ENCODE measurements around the gene IQCE. TPM values are rescaled to one million over a fixed set of nuclear protein-coding genes. Genes with fewer than 3 reads are reported as not detected.

The IQCE gene
- total RNA-seq, 1 experiment from 2014 or later: 94.8 TPM

GRCh38 chr7:2522780-2523433, 35.9 kb upstream of the IQCE start:
- H3K27ac Mint-ChIP-seq (ENCODE audit: unreplicated experiment): peak overlapping the region; percentile 77
- peaks cover 39% of the 10 kb centered on the region for H3K4me1 Mint-ChIP-seq (ENCODE audit: low read depth, unreplicated experiment)
- no peaks in the 10 kb centered on the region for H3K9me3 Mint-ChIP-seq (ENCODE audit: low read depth, unreplicated experiment)
- peak overlapping the region; percentile 99 for H3K4me3 Mint-ChIP-seq (ENCODE audit: low read depth, unreplicated experiment)
- CTCF ChIA-PET: interaction anchor here (0.6 to 1.8 kb wide), 7 partner anchors 12 to 79 kb away, joined by 3 to 8 read pairs (median 3); partner anchors contain the start of gene BRAT1
- intact Hi-C loops (cut with micrococcal nuclease; ENCODE audit: unreplicated experiment): loop anchor here (5.0 kb wide), 3 partner anchors 34 to 49 kb away; partner anchors contain the start of genes BRAT1, GRIFIN and IQCE
- H3K27me3 Mint-ChIP-seq (ENCODE audit: unreplicated experiment): no peaks in the 10 kb centered on the region
- BruUV-seq (replicated peaks): no TSS peak
- peak; percentile 86 for DNase-seq
- TF ChIP-seq CTCF (IDR thresholded peaks at IDR 0.05; ENCODE audit: unreplicated experiment): no peak
- peaks cover 91% of the 10 kb centered on the region for H3K36me3 Mint-ChIP-seq (ENCODE audit: insufficient read depth, unreplicated experiment)

DNA sequence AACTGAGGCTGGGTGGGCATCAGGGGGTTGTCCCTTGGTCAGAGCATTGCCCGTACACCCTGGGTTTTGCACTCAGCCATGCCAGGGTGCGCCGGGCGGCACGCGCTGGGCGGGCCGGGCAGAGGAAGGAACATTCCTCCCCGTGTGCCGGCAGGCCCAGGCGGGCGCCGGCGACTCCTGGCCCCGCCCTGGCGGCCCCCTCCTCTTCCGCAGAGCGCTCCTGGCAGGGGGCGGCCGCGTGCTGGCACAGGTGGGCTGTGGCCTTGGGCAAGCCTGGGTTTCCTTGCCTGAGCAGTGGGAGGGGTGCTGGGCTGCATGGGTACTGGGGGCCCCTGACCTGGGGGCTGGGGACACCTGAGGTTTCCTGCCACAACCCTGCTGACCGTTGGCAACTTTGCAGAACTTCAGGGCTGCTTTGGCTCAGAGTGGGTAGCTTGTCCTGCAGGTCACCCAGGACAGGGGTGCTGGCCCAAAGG, 35.3 kb upstream of the IQCE start:
- no peaks in the 10 kb centered on the region for H3K9me3 Mint-ChIP-seq (ENCODE audit: low read depth, unreplicated experiment)
- DNase-seq: peak; percentile 79
- intact Hi-C loops (cut with micrococcal nuclease; ENCODE audit: unreplicated experiment): loop anchor here (5.0 kb wide), 3 partner anchors 34 to 49 kb away; partner anchors contain the start of genes BRAT1, GRIFIN and IQCE
- H3K4me3 Mint-ChIP-seq (ENCODE audit: low read depth, unreplicated experiment): peak overlapping the region; percentile 99
- H3K36me3 Mint-ChIP-seq (ENCODE audit: insufficient read depth, unreplicated experiment): peaks cover 90% of the 10 kb centered on the region
- peaks cover 39% of the 10 kb centered on the region for H3K4me1 Mint-ChIP-seq (ENCODE audit: low read depth, unreplicated experiment)
- no peak for TF ChIP-seq CTCF (IDR thresholded peaks at IDR 0.05; ENCODE audit: unreplicated experiment)
- BruUV-seq (replicated peaks): no TSS peak
- H3K27me3 Mint-ChIP-seq (ENCODE audit: unreplicated experiment): no peaks in the 10 kb centered on the region
- CTCF ChIA-PET: interaction anchor here (0.7 to 1.7 kb wide), 6 partner anchors 32 to 104 kb away, joined by 3 to 8 read pairs (median 4); partner anchors contain the start of gene BRAT1
- H3K27ac Mint-ChIP-seq (ENCODE audit: unreplicated experiment): peak overlapping the region; percentile 77

GRCh38 chr7:2523941-2524807, 34.6 kb upstream of the IQCE start:
- TF ChIP-seq CTCF (IDR thresholded peaks at IDR 0.05; ENCODE audit: unreplicated experiment): no peak
- H3K27ac Mint-ChIP-seq (ENCODE audit: unreplicated experiment): peak overlapping the region; percentile 77
- H3K4me1 Mint-ChIP-seq (ENCODE audit: low read depth, unreplicated experiment): peaks cover 46% of the 10 kb centered on the region
- H3K27me3 Mint-ChIP-seq (ENCODE audit: unreplicated experiment): no peaks in the 10 kb centered on the region
- H3K9me3 Mint-ChIP-seq (ENCODE audit: low read depth, unreplicated experiment): no peaks in the 10 kb centered on the region
- peak; percentile 99 for DNase-seq
- H3K36me3 Mint-ChIP-seq (ENCODE audit: insufficient read depth, unreplicated experiment): peaks cover 91% of the 10 kb centered on the region
- H3K4me3 Mint-ChIP-seq (ENCODE audit: low read depth, unreplicated experiment): peak overlapping the region; percentile 99
- CTCF ChIA-PET: interaction anchor here (0.7 to 1.7 kb wide), 6 partner anchors 45 to 114 kb away, joined by 3 to 8 read pairs (median 4); no protein-coding TSS in a partner anchor
- no TSS peak for BruUV-seq (replicated peaks)
- intact Hi-C loops (cut with micrococcal nuclease; ENCODE audit: unreplicated experiment): loop anchor here (5.0 kb wide), 3 partner anchors 33 to 48 kb away; partner anchors contain the start of genes BRAT1, GRIFIN and IQCE

Data from Calu3 (cell line).